Measurements from ENCODE around the gene CKLF. TPM values are rescaled to one million over a fixed set of nuclear protein-coding genes. Genes with fewer than 3 reads are reported as not detected.

Gene CKLF
- total RNA-seq, 2 donors from 2014 or later, result 20.5 to 28.3 TPM

DNA sequence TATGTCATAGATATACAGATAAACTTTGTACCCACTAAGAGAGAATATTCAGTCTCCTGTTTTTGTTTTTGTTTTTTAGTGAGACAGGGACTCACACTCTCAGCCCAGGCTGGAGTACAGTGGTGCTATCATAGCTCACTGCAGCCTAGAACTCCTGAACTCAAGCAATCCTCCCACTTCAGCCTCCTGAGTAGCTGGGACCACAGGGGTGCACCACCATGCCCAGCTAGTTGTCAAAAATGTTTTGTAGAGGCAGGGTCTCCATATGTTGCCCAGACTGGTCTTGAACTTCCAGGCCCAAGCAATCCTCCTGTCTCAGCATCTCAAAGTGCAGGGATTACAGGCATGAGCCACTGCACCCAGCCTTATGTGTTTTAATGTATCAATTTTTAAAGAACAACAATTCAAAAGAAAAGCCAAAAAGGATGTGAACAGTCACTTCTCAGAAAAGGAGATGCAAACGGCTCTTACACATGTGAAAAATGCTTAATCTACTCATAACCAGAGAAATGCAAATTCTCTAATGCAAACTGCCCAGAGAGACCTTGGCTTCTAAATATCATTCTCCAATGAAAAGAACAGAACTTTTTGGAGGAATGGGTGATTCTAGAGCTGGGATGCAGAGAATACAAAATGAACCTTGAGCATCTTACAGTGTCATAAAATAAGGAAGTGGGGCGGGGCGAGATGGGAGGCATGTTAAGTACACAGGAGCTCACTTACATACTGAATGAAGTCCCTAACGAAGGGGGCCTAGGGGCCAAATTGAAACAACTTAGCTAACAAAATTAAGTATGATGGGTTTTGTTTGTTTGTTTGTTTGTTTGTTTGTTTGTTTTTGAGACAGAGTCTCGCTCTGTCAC, 44.8 kb downstream of the CKLF start:
- no peaks in the 10 kb centered on the region for H3K4me1 ChIP-seq (replicated peaks)
- intact Hi-C loops (cut with DNase I), result no loop called here
- DNase-seq (ENCODE audit: low spot score), result no peak
- H3K27ac ChIP-seq, result no peak overlapping the region
- H3K27me3 ChIP-seq (replicated peaks; ENCODE audit: insufficient read depth), result no peaks in the 10 kb centered on the region
- H3K9me3 ChIP-seq, result no peaks in the 10 kb centered on the region
- WGBS, result 86% methylated on average over 5 of the region's 5 CpGs
- H3K4me3 ChIP-seq, result no peak overlapping the region
- H3K36me3 ChIP-seq, result no peaks in the 10 kb centered on the region
- TF ChIP-seq, protein P1, sequence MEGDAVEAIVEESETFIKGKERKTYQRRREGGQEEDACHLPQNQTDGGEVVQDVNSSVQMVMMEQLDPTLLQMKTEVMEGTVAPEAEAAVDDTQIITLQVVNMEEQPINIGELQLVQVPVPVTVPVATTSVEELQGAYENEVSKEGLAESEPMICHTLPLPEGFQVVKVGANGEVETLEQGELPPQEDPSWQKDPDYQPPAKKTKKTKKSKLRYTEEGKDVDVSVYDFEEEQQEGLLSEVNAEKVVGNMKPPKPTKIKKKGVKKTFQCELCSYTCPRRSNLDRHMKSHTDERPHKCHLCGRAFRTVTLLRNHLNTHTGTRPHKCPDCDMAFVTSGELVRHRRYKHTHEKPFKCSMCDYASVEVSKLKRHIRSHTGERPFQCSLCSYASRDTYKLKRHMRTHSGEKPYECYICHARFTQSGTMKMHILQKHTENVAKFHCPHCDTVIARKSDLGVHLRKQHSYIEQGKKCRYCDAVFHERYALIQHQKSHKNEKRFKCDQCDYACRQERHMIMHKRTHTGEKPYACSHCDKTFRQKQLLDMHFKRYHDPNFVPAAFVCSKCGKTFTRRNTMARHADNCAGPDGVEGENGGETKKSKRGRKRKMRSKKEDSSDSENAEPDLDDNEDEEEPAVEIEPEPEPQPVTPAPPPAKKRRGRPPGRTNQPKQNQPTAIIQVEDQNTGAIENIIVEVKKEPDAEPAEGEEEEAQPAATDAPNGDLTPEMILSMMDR (IDR thresholded peaks at IDR 0.05), result no peak
- TF ChIP-seq POLR2AphosphoS5 (IDR thresholded peaks at IDR 0.05) (no peak), POLR2A (IDR thresholded peaks at IDR 0.05) (no peak)

DNA sequence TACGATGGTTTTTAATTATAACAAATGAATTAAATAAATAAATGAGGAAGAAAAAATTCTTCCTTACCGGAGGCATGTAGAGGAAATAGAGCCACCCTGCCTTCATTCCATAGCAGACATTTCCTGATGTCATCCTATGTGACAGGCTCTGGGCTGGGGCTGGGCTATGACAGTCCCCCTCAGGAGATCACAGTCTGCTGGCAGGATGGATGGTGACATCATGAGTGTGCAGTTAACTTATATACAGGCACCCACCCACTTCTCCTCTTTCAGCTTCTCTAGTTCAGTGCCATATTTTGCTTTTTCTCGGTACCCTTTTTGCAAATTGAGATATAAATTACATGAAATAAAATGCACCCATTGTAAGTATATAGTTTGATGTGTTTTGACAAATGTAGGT, 45.7 kb downstream of the CKLF start:
- Histone ChIP-seq H3K4me3 (no peak overlapping the region), H3K27ac (no peak overlapping the region), H3K9me3 (no peaks in the 10 kb centered on the region), H3K4me1 (replicated peaks) (no peaks in the 10 kb centered on the region), H3K36me3 (no peaks in the 10 kb centered on the region), H3K27me3 (replicated peaks; ENCODE audit: insufficient read depth) (no peaks in the 10 kb centered on the region)
- intact Hi-C loops (cut with DNase I), result no loop called here
- 84% methylated on average over 3 of the region's 3 CpGs for WGBS
- DNase-seq (ENCODE audit: low spot score), result no peak
- TF ChIP-seq, protein P1 (IDR thresholded peaks at IDR 0.05), result no peak
- TF ChIP-seq POLR2AphosphoS5 (IDR thresholded peaks at IDR 0.05), result no peak

DNA sequence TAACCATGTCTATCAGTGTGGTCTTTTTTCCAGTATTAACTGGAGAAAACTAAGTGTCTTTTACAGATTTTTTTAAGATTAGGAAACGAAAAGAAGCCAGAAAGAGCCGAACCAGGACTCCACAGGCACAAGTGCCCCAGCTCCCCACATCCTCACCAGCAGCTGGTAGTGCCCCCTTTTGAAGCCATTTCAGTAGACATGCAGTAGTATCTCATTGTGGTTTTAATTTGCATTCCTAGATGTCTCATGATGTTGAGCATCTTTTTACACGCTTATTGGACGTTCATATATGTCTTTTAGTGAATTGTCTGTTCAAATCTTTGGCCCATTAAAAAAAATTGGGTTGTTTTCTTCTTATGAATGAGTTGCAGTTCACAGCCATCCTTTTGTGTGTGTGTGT, 47.4 kb downstream of the CKLF start:
- Histone ChIP-seq H3K27me3 (replicated peaks; ENCODE audit: insufficient read depth) (no peaks in the 10 kb centered on the region), H3K4me3 (no peak overlapping the region), H3K27ac (no peak overlapping the region), H3K36me3 (no peaks in the 10 kb centered on the region), H3K4me1 (replicated peaks) (peaks cover 6% of the 10 kb centered on the region), H3K9me3 (no peaks in the 10 kb centered on the region)
- no peak for TF ChIP-seq POLR2A (IDR thresholded peaks at IDR 0.05)
- TF ChIP-seq POLR2AphosphoS5 (IDR thresholded peaks at IDR 0.05), result no peak
- TF ChIP-seq, protein P1 (IDR thresholded peaks at IDR 0.05), result no peak
- 91% methylated on average over 4 of the region's 4 CpGs for WGBS
- intact Hi-C loops (cut with DNase I), result no loop called here
- DNase-seq (ENCODE audit: low spot score), result no peak

DNA sequence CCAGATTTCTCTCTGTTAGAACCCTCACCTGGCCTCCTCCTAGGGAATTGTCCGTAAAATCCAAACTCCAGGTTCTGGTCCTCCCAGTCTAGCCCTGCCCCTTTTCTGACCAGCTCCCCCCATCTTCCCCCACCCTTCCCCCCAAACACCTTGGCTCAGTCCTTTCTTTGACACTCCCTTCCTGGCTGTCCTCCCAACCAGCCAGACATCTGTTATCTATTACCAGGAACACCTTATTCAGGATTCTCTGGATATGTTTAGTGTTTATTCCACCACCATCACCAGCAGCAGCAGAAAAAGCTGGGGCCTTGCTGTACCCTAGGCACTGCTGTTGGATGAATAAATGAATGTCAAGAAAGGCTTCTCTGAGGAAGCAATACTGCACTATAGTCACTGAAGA, 48.1 kb downstream of the CKLF start:
- H3K9me3 ChIP-seq, result no peaks in the 10 kb centered on the region
- no peak overlapping the region for H3K27ac ChIP-seq
- intact Hi-C loops (cut with DNase I), result no loop called here
- no peak for DNase-seq (ENCODE audit: low spot score)
- H3K27me3 ChIP-seq (replicated peaks; ENCODE audit: insufficient read depth), result no peaks in the 10 kb centered on the region
- 96% methylated on average over 1 of the region's 1 CpG for WGBS
- TF ChIP-seq, protein P1 (IDR thresholded peaks at IDR 0.05), result no peak
- TF ChIP-seq POLR2AphosphoS5 (IDR thresholded peaks at IDR 0.05) (no peak), POLR2A (IDR thresholded peaks at IDR 0.05) (no peak)
- no peaks in the 10 kb centered on the region for H3K36me3 ChIP-seq
- H3K4me1 ChIP-seq (replicated peaks), result peaks cover 6% of the 10 kb centered on the region
- no peak overlapping the region for H3K4me3 ChIP-seq

- Histone ChIP-seq H3K27ac (no peak overlapping the region), H3K9me3 (no peaks in the 10 kb centered on the region), H3K4me3 (no peak overlapping the region), H3K36me3 (no peaks in the 10 kb centered on the region), H3K27me3 (replicated peaks; ENCODE audit: insufficient read depth) (no peaks in the 10 kb centered on the region), H3K4me1 (replicated peaks) (peaks cover 6% of the 10 kb centered on the region)
- WGBS, result 99% methylated on average over 5 of the region's 5 CpGs
- intact Hi-C loops (cut with DNase I), result no loop called here
- TF ChIP-seq, protein P1 (IDR thresholded peaks at IDR 0.05), result no peak
- no peak for TF ChIP-seq POLR2AphosphoS5 (IDR thresholded peaks at IDR 0.05)
- TF ChIP-seq POLR2A (IDR thresholded peaks at IDR 0.05), result no peak
- no peak for DNase-seq (ENCODE audit: low spot score)
Observed at GRCh38 chr16:66601471-66601870, 49.1 kb downstream of the CKLF start.
